HG03066 (cell line): ENCODE results near the gene SCAF1.
"Not testable (repeated sequence)": the region's sequence is repeated elsewhere in the genome, so short reads cannot be mapped to it uniquely, and the experiment has no call there.

Experiments
- ATAC-seq: cut with Tn5 transposase; IDR thresholded peaks from one replicate; pipeline ENCODE4 v1.9.1; 2021; ENCODE audit warnings: low read depth; ENCODE audit not compliant: unreplicated experiment

Gene SCAF1

GRCh38 chr19:49615861-49616260 lies 26.1 kb upstream of the SCAF1 start:
- no peak for ATAC-seq

- no peak for ATAC-seq
Measured at GRCh38 chr19:49616532-49616931, 25.5 kb upstream of the SCAF1 start.

- ATAC-seq, result no peak
Measured at GRCh38 chr19:49616945-49617344, 25.1 kb upstream of the SCAF1 start.

GRCh38 chr19:49617860-49618259 lies 24.1 kb upstream of the SCAF1 start:
- ATAC-seq, result not testable (repeated sequence)

GRCh38 chr19:49624967-49625910 lies 16.8 kb upstream of the SCAF1 start:
- ATAC-seq, result no peak

GRCh38 chr19:49626226-49626625 lies 15.8 kb upstream of the SCAF1 start:
- no peak for ATAC-seq

GRCh38 chr19:49629659-49630058 lies 12.3 kb upstream of the SCAF1 start:
- ATAC-seq, result no peak

- no peak for ATAC-seq
Measured at GRCh38 chr19:49631014-49631588, 10.9 kb upstream of the SCAF1 start.

GRCh38 chr19:49631610-49632192 lies 10.3 kb upstream of the SCAF1 start:
- ATAC-seq, result no peak

GRCh38 chr19:49632576-49632975 lies 9.4 kb upstream of the SCAF1 start:
- no peak for ATAC-seq

- not testable (repeated sequence) for ATAC-seq
Measured at GRCh38 chr19:49633273-49633672, 8.7 kb upstream of the SCAF1 start.

- no peak for ATAC-seq
Measured at GRCh38 chr19:49635530-49636232, 6.3 kb upstream of the SCAF1 start.

- ATAC-seq, result no peak
Measured at GRCh38 chr19:49636233-49636932, 5.6 kb upstream of the SCAF1 start.

GRCh38 chr19:49637821-49638738 lies 3.9 kb upstream of the SCAF1 start:
- ATAC-seq, result no peak

- no peak for ATAC-seq
Measured at GRCh38 chr19:49639401-49640112, 2.5 kb upstream of the SCAF1 start.

- ATAC-seq, result peak; percentile 64
Measured at GRCh38 chr19:49640113-49640898, 1.7 kb upstream of the SCAF1 start, which contains the start of gene RRAS. TSS of gene RRAS (minus strand) at chr19:49640143. CDS start at chr19:49640098, 45 bp downstream.

GRCh38 chr19:49642492-49643035 lies 555 bp downstream of the SCAF1 start:
- ATAC-seq, result no peak

GRCh38 chr19:49643466-49643865 lies 1.5 kb downstream of the SCAF1 start:
- ATAC-seq, result no peak
